GM23338 (cell line): ENCODE data around the gene DUS3L. TPM values are rescaled to one million over a fixed set of nuclear protein-coding genes. Genes with fewer than 3 reads are reported as not detected.

Source experiments
- ATAC-seq: fragments of 200-7000 bp; cut with Tn5 transposase; 3 replicates; pipeline ENCODE4 v1.9.1; 2020
- DNase-seq: peaks from one replicate; pipeline ENCODE4 v3.0.0-alpha.2; 2015; ENCODE audit warnings: low spot score
- H2AFZ ChIP-seq: fragments of 200-600 bp; sonication (generic); 2 replicates; pipeline ENCODE4 v1.8.0; 2016; ENCODE audit warnings: antibody characterized with exemption, mild to moderate bottlenecking, moderate library complexity
- H3F3A ChIP-seq: fragments of 200-600 bp; sonication (generic); replicated peaks from 2 replicates; pipeline ENCODE4 v1.8.0; 2017; ENCODE audit warnings: antibody characterized with exemption, mixed run types, low read depth
- H3K27ac ChIP-seq: fragments of 200-600 bp; sonication (generic); 2 replicates; pipeline ENCODE4 v1.6.1; 2016; ENCODE audit warnings: low read depth
- H3K27me3 ChIP-seq: fragments of 200-600 bp; sonication (generic); 2 replicates; pipeline ENCODE4 v1.8.0; 2016; ENCODE audit warnings: mild to moderate bottlenecking, mixed run types, moderate library complexity; ENCODE audit not compliant: insufficient read depth
- H3K36me3 ChIP-seq: fragments of 200-600 bp; sonication (generic); 2 replicates; pipeline ENCODE4 v1.8.0; 2016; ENCODE audit warnings: mild to moderate bottlenecking; ENCODE audit not compliant: insufficient read depth
- H3K4me1 ChIP-seq: fragments of 200-600 bp; sonication (generic); 2 replicates; pipeline ENCODE4 v1.8.0; 2016; ENCODE audit warnings: mild to moderate bottlenecking, moderate library complexity; ENCODE audit not compliant: insufficient read depth
- H3K4me2 ChIP-seq: fragments of 200-600 bp; sonication (generic); 2 replicates; pipeline ENCODE4 v1.7.1; 2017; ENCODE audit warnings: mixed run types
- H3K4me3 ChIP-seq: fragments of 200-600 bp; sonication (generic); 2 replicates; pipeline ENCODE4 v1.6.1; 2016; ENCODE audit warnings: mixed run types
- H3K79me2 ChIP-seq: fragments of 200-600 bp; sonication (generic); replicated peaks from 2 replicates; pipeline ENCODE4 v1.8.0; 2017; ENCODE audit warnings: mild to moderate bottlenecking; ENCODE audit not compliant: insufficient read depth
- H3K9me2 ChIP-seq: fragments of 200-600 bp; sonication (generic); 2 replicates; pipeline ENCODE4 v1.8.0; 2017; ENCODE audit not compliant: insufficient read depth
- H4K20me1 ChIP-seq: fragments of 200-600 bp; sonication (generic); replicated peaks from 2 replicates; pipeline ENCODE4 v1.8.0; 2017; ENCODE audit warnings: mild to moderate bottlenecking; ENCODE audit not compliant: insufficient read depth
- H3K27ac Mint-ChIP-seq: 2 replicates; pipeline ENCODE4 v1.8.0; 2020; ENCODE audit warnings: inconsistent platforms, mild to moderate bottlenecking, moderate library complexity, mixed read lengths
- H3K27me3 Mint-ChIP-seq: 3 replicates; pipeline ENCODE4 v1.8.0; 2022; ENCODE audit warnings: low read depth, mild to moderate bottlenecking, moderate library complexity, mixed read lengths, inconsistent platforms; ENCODE audit not compliant: insufficient read depth, poor library complexity
- H3K36me3 Mint-ChIP-seq: 3 replicates; pipeline ENCODE4 v1.8.0; 2021; ENCODE audit warnings: low read depth, mild to moderate bottlenecking, inconsistent platforms, moderate library complexity, mixed read lengths
- H3K4me1 Mint-ChIP-seq: 3 replicates; pipeline ENCODE4 v1.8.0; 2020; ENCODE audit warnings: mild to moderate bottlenecking, inconsistent platforms, mixed read lengths
- H3K4me3 Mint-ChIP-seq: 3 replicates; pipeline ENCODE4 v1.8.0; 2021; ENCODE audit warnings: moderate library complexity, mild to moderate bottlenecking, inconsistent platforms, mixed read lengths
- H3K9me3 Mint-ChIP-seq: 3 replicates; pipeline ENCODE4 v1.8.0; 2020; ENCODE audit warnings: moderate library complexity, mild to moderate bottlenecking, inconsistent platforms, mixed read lengths
- CTCF ChIP-seq, 2 experiments: fragments of 200-600 bp in 1 of 2; sonication (generic) in 1 of 2; conservative IDR thresholded peaks; 2 replicates each; pipeline versions ENCODE4 v1.5.1 to v1.6.1; 2016 to 2017; ENCODE audit warnings: antibody characterized with exemption in 2 of 2, low read depth in 2 of 2, mild to moderate bottlenecking in 2 of 2, moderate library complexity in 1 of 2
- NANOG ChIP-seq: IDR thresholded peaks from 2 replicates; pipeline ENCODE4 v1.6.1; 2016; ENCODE audit warnings: antibody characterized with exemption, borderline replicate concordance
- REST ChIP-seq: IDR thresholded peaks from one replicate; pipeline ENCODE4 v1.6.1; 2018; ENCODE audit warnings: antibody characterized with exemption; ENCODE audit not compliant: unreplicated experiment
- ZNF114 ChIP-seq: fragments of 250-450 bp; sonication (Bioruptor Pico); IDR thresholded peaks from 2 replicates; pipeline ENCODE4 v1.5.0; 2020; ENCODE audit warnings: mild to moderate bottlenecking, moderate library complexity
- ZNF331 ChIP-seq: fragments of 250-450 bp; sonication (Bioruptor Pico); IDR thresholded peaks from 2 replicates; pipeline ENCODE4 v1.5.0; 2020; ENCODE audit warnings: low read depth, mild to moderate bottlenecking, moderate library complexity
- ZNF462 ChIP-seq: fragments of 250-450 bp; sonication (Bioruptor Pico); IDR thresholded peaks from 2 replicates; pipeline ENCODE4 v1.5.0; 2020; ENCODE audit warnings: mild to moderate bottlenecking, moderate library complexity
- polyA plus RNA-seq: library from polyadenylated mRNA; unstranded; fragments of >200 nt; fragmentation: Nextera tagmentation; extraction: Ambion mirVana; gene quantifications from 2 replicates; pipeline ENCODE4 v1.2.1, GENCODE V29; 2016
- total RNA-seq: library from RNA; depleted of rRNA; stranded (reverse); fragments of >200 nt; shearing (Covaris generic); gene quantifications from 2 replicates; pipeline ENCODE4 v1.2.3, GENCODE V29; 2014

DUS3L gene
- total and polyA plus RNA-seq, 2 experiments from 2014 or later, result 26.2 to 53.0 TPM

GRCh38 chr19:5822181-5822844 is 31.4 kb upstream of the DUS3L start:
- H3K79me2 ChIP-seq, result no peaks in the 10 kb centered on the region
- H3K4me3 ChIP-seq, result no peak overlapping the region
- no peaks in the 10 kb centered on the region for H3K36me3 ChIP-seq
- peaks cover 2% of the 10 kb centered on the region; the same call in 1 of the 3 replicates for H3K9me3 Mint-ChIP-seq
- ATAC-seq (no peak), DNase-seq (no peak)
- H3K4me1 Mint-ChIP-seq, result peaks cover 7% of the 10 kb centered on the region
- H3K9me2 ChIP-seq, result no peaks in the 10 kb centered on the region
- H4K20me1 ChIP-seq, result no peaks in the 10 kb centered on the region; the same call in 1 of the 2 replicates
- H3F3A ChIP-seq, result no peaks in the 10 kb centered on the region
- no peaks in the 10 kb centered on the region for H3K36me3 Mint-ChIP-seq
- no peak overlapping the region for H3K27ac ChIP-seq
- H3K27ac Mint-ChIP-seq, result no peak overlapping the region
- H3K4me3 Mint-ChIP-seq, result no peak overlapping the region
- peaks cover 16% of the 10 kb centered on the region for H3K27me3 Mint-ChIP-seq
- H3K4me1 ChIP-seq, result peaks cover 4% of the 10 kb centered on the region; the same call in 1 of the 2 replicates
- TF ChIP-seq ZNF331 (CRISPR knock-in tag) (no peak), NANOG (no peak), ZNF114 (CRISPR knock-in tag) (no peak), REST (no peak), ZNF462 (CRISPR knock-in tag) (no peak), CTCF (conservative IDR thresholded peaks at IDR 0.05; ENCODE audit: low read depth in 2 of 2) (0 out of 4 replicates have a peak, but pooled peaks of 1 of the 2 experiments have one; percentile 8)
- H3K27me3 ChIP-seq, result no peaks in the 10 kb centered on the region
- no peak overlapping the region for H3K4me2 ChIP-seq
- H2AFZ ChIP-seq, result no peak overlapping the region
